Smooth muscle cell (in vitro differentiated cells): ENCODE measurements around the gene PTPRN2. TPM values are rescaled to one million over a fixed set of nuclear protein-coding genes. Genes with fewer than 3 reads are reported as not detected.

Source experiments
- DNase-seq: peaks from one replicate; lab custom pipeline; 2025; ENCODE audit not compliant: unreplicated experiment; lab: John Stamatoyannopoulos, UW
- H2AFZ ChIP-seq: fragments of 200-600 bp; sonication (generic); 2 replicates; pipeline ENCODE4 v1.6.0; 2016; ENCODE audit warnings: antibody characterized with exemption, low read depth, mild to moderate bottlenecking
- H3F3A ChIP-seq: fragments of 200-600 bp; sonication (generic); 2 replicates; pipeline ENCODE4 v1.6.0; 2017; ENCODE audit warnings: antibody characterized with exemption, low read depth
- H3K27ac ChIP-seq: fragments of 200-600 bp; sonication (generic); 2 replicates; pipeline ENCODE4 v1.5.1; 2016; ENCODE audit warnings: low read depth, mild to moderate bottlenecking
- H3K27me3 ChIP-seq: fragments of 200-600 bp; sonication (generic); 2 replicates; pipeline ENCODE4 v1.6.1; 2016; ENCODE audit warnings: low read depth, mild to moderate bottlenecking
- H3K36me3 ChIP-seq: fragments of 200-600 bp; sonication (generic); 2 replicates; pipeline ENCODE4 v1.5.1; 2016; ENCODE audit warnings: low read depth
- H3K4me1 ChIP-seq: fragments of 200-600 bp; sonication (generic); 2 replicates; pipeline ENCODE4 v1.5.1; 2016; ENCODE audit warnings: low read depth
- H3K4me2 ChIP-seq: fragments of 200-600 bp; sonication (generic); 2 replicates; pipeline ENCODE4 v1.6.0; 2016; ENCODE audit warnings: mild to moderate bottlenecking
- H3K4me3 ChIP-seq: fragments of 200-600 bp; sonication (generic); 2 replicates; pipeline ENCODE4 v1.5.1; 2016; ENCODE audit warnings: mild to moderate bottlenecking
- H3K79me2 ChIP-seq: fragments of 200-600 bp; sonication (generic); 2 replicates; pipeline ENCODE4 v1.6.0; 2016; ENCODE audit warnings: low read depth, mild to moderate bottlenecking
- H3K9ac ChIP-seq: fragments of 200-600 bp; sonication (generic); 2 replicates; pipeline ENCODE4 v1.6.0; 2016; ENCODE audit warnings: low read depth
- H3K9me3 ChIP-seq: fragments of 200-600 bp; sonication (generic); replicated peaks from 2 replicates; pipeline ENCODE4 v1.5.1; 2016; ENCODE audit warnings: low read depth
- H4K20me1 ChIP-seq: fragments of 200-600 bp; sonication (generic); 2 replicates; pipeline ENCODE4 v1.6.0; 2016; ENCODE audit warnings: low read depth
- WGBS: methylation state at CpG from one replicate; pipeline ENCODE4 v1.1.7; 2016; ENCODE audit warnings: low lambda C conversion rate; 5-methylcytosine and 5-hydroxymethylcytosine counted together
- polyA plus RNA-seq: library from polyadenylated mRNA; unstranded; fragments of >200 nt; fragmentation: Nextera tagmentation; extraction: Ambion mirVana; gene quantifications from 2 replicates; pipeline ENCODE4 v1.2.1, GENCODE V29; 2016
- total RNA-seq: library from RNA; depleted of rRNA; stranded (reverse); fragments of >200 nt; gene quantifications from 2 replicates; pipeline ENCODE4 v1.2.3, GENCODE V29; 2014
- TF ChIP-seq, protein P1 (sequence below): fragments of 200-600 bp; sonication (generic); IDR thresholded peaks from 2 replicates; pipeline ENCODE4 v1.5.1; 2017; ENCODE audit warnings: borderline replicate concordance, mild to moderate bottlenecking, antibody characterized with exemption; ENCODE audit not compliant: insufficient read depth, poor library complexity, severe bottlenecking

PTPRN2 gene
- total and polyA plus RNA-seq, 2 experiments from 2014 or later: 0.09 to 0.87 TPM

GRCh38 chr7:157752832-157753291 lies 834.8 kb downstream of the PTPRN2 start:
- no peak overlapping the region for H3K9ac ChIP-seq
- H3K4me3 ChIP-seq: no peak overlapping the region
- WGBS: 79% methylated on average over 18 of the region's 18 CpGs
- no peak overlapping the region for H2AFZ ChIP-seq
- H4K20me1 ChIP-seq: no peaks in the 10 kb centered on the region
- H3K4me1 ChIP-seq: no peaks in the 10 kb centered on the region
- TF ChIP-seq, protein P1, sequence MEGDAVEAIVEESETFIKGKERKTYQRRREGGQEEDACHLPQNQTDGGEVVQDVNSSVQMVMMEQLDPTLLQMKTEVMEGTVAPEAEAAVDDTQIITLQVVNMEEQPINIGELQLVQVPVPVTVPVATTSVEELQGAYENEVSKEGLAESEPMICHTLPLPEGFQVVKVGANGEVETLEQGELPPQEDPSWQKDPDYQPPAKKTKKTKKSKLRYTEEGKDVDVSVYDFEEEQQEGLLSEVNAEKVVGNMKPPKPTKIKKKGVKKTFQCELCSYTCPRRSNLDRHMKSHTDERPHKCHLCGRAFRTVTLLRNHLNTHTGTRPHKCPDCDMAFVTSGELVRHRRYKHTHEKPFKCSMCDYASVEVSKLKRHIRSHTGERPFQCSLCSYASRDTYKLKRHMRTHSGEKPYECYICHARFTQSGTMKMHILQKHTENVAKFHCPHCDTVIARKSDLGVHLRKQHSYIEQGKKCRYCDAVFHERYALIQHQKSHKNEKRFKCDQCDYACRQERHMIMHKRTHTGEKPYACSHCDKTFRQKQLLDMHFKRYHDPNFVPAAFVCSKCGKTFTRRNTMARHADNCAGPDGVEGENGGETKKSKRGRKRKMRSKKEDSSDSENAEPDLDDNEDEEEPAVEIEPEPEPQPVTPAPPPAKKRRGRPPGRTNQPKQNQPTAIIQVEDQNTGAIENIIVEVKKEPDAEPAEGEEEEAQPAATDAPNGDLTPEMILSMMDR: no peak
- H3K27ac ChIP-seq: no peak overlapping the region
- no peaks in the 10 kb centered on the region for H3K27me3 ChIP-seq
- H3K9me3 ChIP-seq: no peaks in the 10 kb centered on the region
- no peaks in the 10 kb centered on the region for H3K79me2 ChIP-seq
- H3K4me2 ChIP-seq: no peak overlapping the region
- H3F3A ChIP-seq: no peaks in the 10 kb centered on the region
- no peaks in the 10 kb centered on the region for H3K36me3 ChIP-seq
- no peak for DNase-seq

- WGBS: 91% methylated on average over 26 of the region's 27 CpGs
- Histone ChIP-seq H3K27me3 (no peaks in the 10 kb centered on the region), H3K4me3 (no peak overlapping the region), H3K79me2 (no peaks in the 10 kb centered on the region), H3K36me3 (no peaks in the 10 kb centered on the region), H3K27ac (no peak overlapping the region), H3K9ac (no peak overlapping the region), H3K4me2 (no peak overlapping the region), H3K9me3 (no peaks in the 10 kb centered on the region), H4K20me1 (no peaks in the 10 kb centered on the region), H3K4me1 (no peaks in the 10 kb centered on the region), H2AFZ (no peak overlapping the region), H3F3A (no peaks in the 10 kb centered on the region)
- no peak for DNase-seq
- TF ChIP-seq, protein P1: no peak
These were observed 835.5 kb downstream of the PTPRN2 start for GRCh38 chr7:157751951-157752673.

- WGBS: 96% methylated on average over 21 of the region's 22 CpGs
- Histone ChIP-seq H3K4me1 (no peaks in the 10 kb centered on the region), H3K27me3 (no peaks in the 10 kb centered on the region), H3F3A (no peaks in the 10 kb centered on the region), H3K4me3 (no peak overlapping the region), H3K9ac (no peak overlapping the region), H3K36me3 (no peaks in the 10 kb centered on the region), H3K27ac (no peak overlapping the region), H3K9me3 (no peaks in the 10 kb centered on the region), H4K20me1 (no peaks in the 10 kb centered on the region), H3K79me2 (no peaks in the 10 kb centered on the region), H3K4me2 (no peak overlapping the region), H2AFZ (no peak overlapping the region)
- TF ChIP-seq, protein P1: no peak
- DNase-seq: no peak
These were observed 836.2 kb downstream of the PTPRN2 start for GRCh38 chr7:157751406-157751805.

- WGBS: 94% methylated on average over 6 of the region's 6 CpGs
- no peaks in the 10 kb centered on the region for H3K9me3 ChIP-seq
These were observed 837.3 kb downstream of the PTPRN2 start for GRCh38 chr7:157750291-157750690.

More at GRCh38 chr7:157750291-157750690, 837.3 kb downstream of the PTPRN2 start:
- Histone ChIP-seq H2AFZ (no peak overlapping the region), H4K20me1 (no peaks in the 10 kb centered on the region), H3F3A (no peaks in the 10 kb centered on the region), H3K27me3 (no peaks in the 10 kb centered on the region), H3K79me2 (no peaks in the 10 kb centered on the region), H3K4me1 (no peaks in the 10 kb centered on the region), H3K4me2 (no peak overlapping the region), H3K9ac (no peak overlapping the region), H3K36me3 (no peaks in the 10 kb centered on the region), H3K27ac (no peak overlapping the region), H3K4me3 (no peak overlapping the region)
- TF ChIP-seq, protein P1: no peak
- no peak for DNase-seq
